ENCODE data around the gene GPC3.
"Not testable (repeated sequence)": the region's sequence is repeated elsewhere in the genome, so short reads cannot be mapped to it uniquely, and the experiment has no call there.

Gene GPC3

GRCh38 chrX:133985164-133985966 is at the start of gene GPC3:
TSS of gene GPC3 (minus strand) at chrX:133985594.
- H3K36me3 ChIP-seq (ENCODE audit: control insufficient read depth, insufficient read depth, low read length) = no peaks in the 10 kb centered on the region; the same call in 1 of the 2 replicates
- no peak within 1 kb of the TSS for H3K27ac ChIP-seq (ENCODE audit: low read length)
- peaks cover 2% of the 10 kb centered on the region; the same call in 1 of the 2 replicates for H3K27me3 ChIP-seq (ENCODE audit: control insufficient read depth, insufficient read depth, low read length)
- peak within 1 kb of the TSS; percentile 46; the same call in 1 of the 2 replicates for H3K4me3 ChIP-seq (ENCODE audit: low read length)
- no peaks in the 10 kb centered on the region for H3K9me3 ChIP-seq (ENCODE audit: control insufficient read depth, insufficient read depth, low read length)
- no peak for DNase-seq (ENCODE audit: low read depth, low spot score)
- peaks cover 3% of the 10 kb centered on the region; the same call in 1 of the 2 replicates for H3K4me1 ChIP-seq (ENCODE audit: control insufficient read depth, insufficient read depth, low read length)
- no CpG with 5 or more reads among the region's 90 CpGs for WGBS (ENCODE audit: insufficient coverage, insufficient read length)

- Histone ChIP-seq H3K27ac (ENCODE audit: low read length) (no peak overlapping the region), H3K4me3 (ENCODE audit: low read length) (no peak overlapping the region), H3K9me3 (ENCODE audit: control insufficient read depth, insufficient read depth, low read length) (no peaks in the 10 kb centered on the region), H3K4me1 (ENCODE audit: control insufficient read depth, insufficient read depth, low read length) (no peaks in the 10 kb centered on the region), H3K36me3 (ENCODE audit: control insufficient read depth, insufficient read depth, low read length) (no peaks in the 10 kb centered on the region), H3K27me3 (ENCODE audit: control insufficient read depth, insufficient read depth, low read length) (no peaks in the 10 kb centered on the region)
- no peak for DNase-seq (ENCODE audit: low read depth, low spot score)
Observed at GRCh38 chrX:134032441-134032840, 47.0 kb upstream of the GPC3 start.

GRCh38 chrX:134026565-134027311 is 41.3 kb upstream of the GPC3 start:
- Histone ChIP-seq H3K4me3 (ENCODE audit: low read length) (no peak overlapping the region), H3K9me3 (ENCODE audit: control insufficient read depth, insufficient read depth, low read length) (no peaks in the 10 kb centered on the region), H3K27me3 (ENCODE audit: control insufficient read depth, insufficient read depth, low read length) (no peaks in the 10 kb centered on the region), H3K4me1 (ENCODE audit: control insufficient read depth, insufficient read depth, low read length) (no peaks in the 10 kb centered on the region), H3K36me3 (ENCODE audit: control insufficient read depth, insufficient read depth, low read length) (no peaks in the 10 kb centered on the region), H3K27ac (ENCODE audit: low read length) (no peak overlapping the region)
- DNase-seq (ENCODE audit: low read depth, low spot score) = peak; percentile 29
- WGBS (ENCODE audit: insufficient coverage, insufficient read length) = no CpG with 5 or more reads among the region's 15 CpGs

- H3K36me3 ChIP-seq (ENCODE audit: control insufficient read depth, insufficient read depth, low read length) = no peaks in the 10 kb centered on the region
- no peak overlapping the region for H3K4me3 ChIP-seq (ENCODE audit: low read length)
- WGBS (ENCODE audit: insufficient coverage, insufficient read length) = no CpG with 5 or more reads among the region's 5 CpGs
Observed at GRCh38 chrX:134025986-134026545, 40.7 kb upstream of the GPC3 start.

GRCh38 chrX:134024686-134025377 is 39.4 kb upstream of the GPC3 start:
- Histone ChIP-seq H3K9me3 (ENCODE audit: control insufficient read depth, insufficient read depth, low read length) (no peaks in the 10 kb centered on the region), H3K4me3 (ENCODE audit: low read length) (no peak overlapping the region), H3K27me3 (ENCODE audit: control insufficient read depth, insufficient read depth, low read length) (no peaks in the 10 kb centered on the region), H3K27ac (ENCODE audit: low read length) (no peak overlapping the region), H3K4me1 (ENCODE audit: control insufficient read depth, insufficient read depth, low read length) (no peaks in the 10 kb centered on the region), H3K36me3 (ENCODE audit: control insufficient read depth, insufficient read depth, low read length) (no peaks in the 10 kb centered on the region)
- no peak for DNase-seq (ENCODE audit: low read depth, low spot score)

More at GRCh38 chrX:134025986-134026545, 40.7 kb upstream of the GPC3 start:
- Histone ChIP-seq H3K4me1 (ENCODE audit: control insufficient read depth, insufficient read depth, low read length) (no peaks in the 10 kb centered on the region), H3K27ac (ENCODE audit: low read length) (no peak overlapping the region), H3K9me3 (ENCODE audit: control insufficient read depth, insufficient read depth, low read length) (no peaks in the 10 kb centered on the region), H3K27me3 (ENCODE audit: control insufficient read depth, insufficient read depth, low read length) (no peaks in the 10 kb centered on the region)
- no peak for DNase-seq (ENCODE audit: low read depth, low spot score)

GRCh38 chrX:134023851-134024281 is 38.5 kb upstream of the GPC3 start:
- no peaks in the 10 kb centered on the region for H3K4me1 ChIP-seq (ENCODE audit: control insufficient read depth, insufficient read depth, low read length)
- H3K27ac ChIP-seq (ENCODE audit: low read length) = no peak overlapping the region
- no peaks in the 10 kb centered on the region for H3K9me3 ChIP-seq (ENCODE audit: control insufficient read depth, insufficient read depth, low read length)
- WGBS (ENCODE audit: insufficient coverage, insufficient read length) = no CpG with 5 or more reads among the region's 4 CpGs
- H3K27me3 ChIP-seq (ENCODE audit: control insufficient read depth, insufficient read depth, low read length) = no peaks in the 10 kb centered on the region
- DNase-seq (ENCODE audit: low read depth, low spot score) = no peak
- no peaks in the 10 kb centered on the region for H3K36me3 ChIP-seq (ENCODE audit: control insufficient read depth, insufficient read depth, low read length)
- no peak overlapping the region for H3K4me3 ChIP-seq (ENCODE audit: low read length)

GRCh38 chrX:134020910-134021309 is 35.5 kb upstream of the GPC3 start:
- DNase-seq (ENCODE audit: low read depth, low spot score) = peak; percentile 13
- H3K27me3 ChIP-seq (ENCODE audit: control insufficient read depth, insufficient read depth, low read length) = no peaks in the 10 kb centered on the region
- no peak overlapping the region for H3K4me3 ChIP-seq (ENCODE audit: low read length)
- no peaks in the 10 kb centered on the region for H3K4me1 ChIP-seq (ENCODE audit: control insufficient read depth, insufficient read depth, low read length)
- WGBS (ENCODE audit: insufficient coverage, insufficient read length) = no CpG with 5 or more reads among the region's 2 CpGs
- H3K27ac ChIP-seq (ENCODE audit: low read length) = no peak overlapping the region
- no peaks in the 10 kb centered on the region for H3K36me3 ChIP-seq (ENCODE audit: control insufficient read depth, insufficient read depth, low read length)
- H3K9me3 ChIP-seq (ENCODE audit: control insufficient read depth, insufficient read depth, low read length) = no peaks in the 10 kb centered on the region

- no peaks in the 10 kb centered on the region for H3K4me1 ChIP-seq (ENCODE audit: control insufficient read depth, insufficient read depth, low read length)
- no peak overlapping the region for H3K27ac ChIP-seq (ENCODE audit: low read length)
- H3K36me3 ChIP-seq (ENCODE audit: control insufficient read depth, insufficient read depth, low read length) = no peaks in the 10 kb centered on the region
- no peak overlapping the region for H3K4me3 ChIP-seq (ENCODE audit: low read length)
- DNase-seq (ENCODE audit: low read depth, low spot score) = no peak
- no peaks in the 10 kb centered on the region for H3K27me3 ChIP-seq (ENCODE audit: control insufficient read depth, insufficient read depth, low read length)
- 100% methylated on average over 2 of the region's 4 CpGs for WGBS (ENCODE audit: insufficient coverage, insufficient read length)
- no peaks in the 10 kb centered on the region for H3K9me3 ChIP-seq (ENCODE audit: control insufficient read depth, insufficient read depth, low read length)
Observed at GRCh38 chrX:134019567-134020206, 34.3 kb upstream of the GPC3 start.

- H3K4me3 ChIP-seq (ENCODE audit: low read length); H3K9me3 ChIP-seq (ENCODE audit: control insufficient read depth, insufficient read depth, low read length); DNase-seq (ENCODE audit: low read depth, low spot score); H3K36me3 ChIP-seq (ENCODE audit: control insufficient read depth, insufficient read depth, low read length); H3K27ac ChIP-seq (ENCODE audit: low read length); H3K4me1 ChIP-seq (ENCODE audit: control insufficient read depth, insufficient read depth, low read length); H3K27me3 ChIP-seq (ENCODE audit: control insufficient read depth, insufficient read depth, low read length): not testable (repeated sequence)
- WGBS (ENCODE audit: insufficient coverage, insufficient read length) = no CpG with 5 or more reads among the region's 1 CpG
Observed at GRCh38 chrX:134016309-134016708, 30.9 kb upstream of the GPC3 start.

- not testable (repeated sequence) for H3K27ac ChIP-seq (ENCODE audit: low read length); H3K9me3 ChIP-seq (ENCODE audit: control insufficient read depth, insufficient read depth, low read length); H3K4me3 ChIP-seq (ENCODE audit: low read length); H3K4me1 ChIP-seq (ENCODE audit: control insufficient read depth, insufficient read depth, low read length); H3K36me3 ChIP-seq (ENCODE audit: control insufficient read depth, insufficient read depth, low read length); H3K27me3 ChIP-seq (ENCODE audit: control insufficient read depth, insufficient read depth, low read length); DNase-seq (ENCODE audit: low read depth, low spot score)
- WGBS (ENCODE audit: insufficient coverage, insufficient read length) = no CpG with 5 or more reads among the region's 3 CpGs
Observed at GRCh38 chrX:134015510-134015909, 30.1 kb upstream of the GPC3 start.
